HepG2 (cell line): ENCODE data around the gene OR10AG1. TPM values are rescaled to one million over a fixed set of nuclear protein-coding genes. Genes with fewer than 3 reads are reported as not detected.

Experiments
- ATAC-seq: fragments of 200-7000 bp; cut with Tn5 transposase; 3 replicates; pipeline ENCODE4 v1.9.1; 2020; ENCODE audit warnings: mild to moderate bottlenecking, moderate library complexity
- BruUV-seq: library from RNA; stranded (reverse); fragments of 400-500 nt; replicated peaks from 2 replicates; lab custom pipeline; 2021; lab: Mats Ljungman, UMichigan
- CTCF ChIA-PET: fragments of 300-600 bp; formaldehyde crosslinking; extraction: SDS; loops from one replicate; lab custom pipeline; 2021; ENCODE audit warnings: low total read pairs, inconsistent platforms, low intra/inter-chr PET ratio; lab: Yijun Ruan, JAX
- POLR2A ChIA-PET: fragments of 350-600 bp; sonication (Branson Sonifier 250); formaldehyde crosslinking; loops from one replicate; lab custom pipeline; 2020; ENCODE audit warnings: antibody characterized with exemption, inconsistent platforms; lab: Yijun Ruan, JAX
- DNase-seq: peaks from one replicate; pipeline ENCODE4 v3.0.0-alpha.2; 2015; ENCODE audit warnings: low spot score
- FAIRE-seq: peaks from 3 replicates; lab custom pipeline; 2011; peaks lifted over from hg19 to GRCh38; lab: Jason Lieb, UNC
- H2AFZ ChIP-seq: one replicate; pipeline ENCODE4 v1.6.1; 2011; ENCODE audit warnings: low read length, inconsistent platforms
- H3K27ac ChIP-seq: fragments of 300-600 bp; 3 replicates; pipeline ENCODE4 v1.8.0; 2011; ENCODE audit warnings: mixed run types, mild to moderate bottlenecking, mixed read lengths, low read length, inconsistent platforms; ENCODE audit not compliant: insufficient read depth; ENCODE audit errors: extremely low read length
- H3K27me3 ChIP-seq, 2 experiments: fragments of 200-600 bp in 1 of 2; 2 replicates in 1 of 2; 3 replicates in 1 of 2; pipeline versions ENCODE4 v1.6.0 to v1.8.0; 2011; ENCODE audit warnings: low read length in 2 of 2, mild to moderate bottlenecking in 2 of 2, moderate library complexity in 2 of 2, inconsistent platforms in 1 of 2; ENCODE audit not compliant: insufficient read depth in 2 of 2, control insufficient read depth in 1 of 2
- H3K36me3 ChIP-seq, 2 experiments: fragments of 200-600 bp in 1 of 2; replicated peaks in 1 of 2; 2 replicates in 1 of 2; 3 replicates in 1 of 2; pipeline versions ENCODE4 v1.5.1 to v1.8.0; 2011; ENCODE audit warnings: low read length in 2 of 2, inconsistent platforms in 1 of 2; ENCODE audit not compliant: insufficient read depth in 2 of 2, control insufficient read depth in 1 of 2
- H3K4me1 ChIP-seq: 2 replicates; pipeline ENCODE4 v1.5.1; 2012; ENCODE audit warnings: low read length, inconsistent platforms; ENCODE audit not compliant: insufficient read depth
- H3K4me2 ChIP-seq: 2 replicates; pipeline ENCODE4 v1.6.0; 2011; ENCODE audit warnings: low read depth, low read length, inconsistent platforms
- H3K4me3 ChIP-seq, 3 experiments: fragments of 200-600 bp in 1 of 3; sonication (generic), shearing (Covaris generic) in 1 of 3; replicated peaks in 1 of 3; 2 replicates each; pipeline ENCODE4 v1.5.1; 2011 to 2016; ENCODE audit warnings: low read length in 3 of 3, inconsistent platforms in 2 of 3, low read depth in 2 of 3, mild to moderate bottlenecking in 2 of 3, control low read depth in 1 of 3, mixed read lengths in 1 of 3; ENCODE audit not compliant: insufficient read depth in 1 of 3
- H3K79me2 ChIP-seq: one replicate; pipeline ENCODE4 v1.6.1; 2011; ENCODE audit warnings: low read length, inconsistent platforms; ENCODE audit not compliant: insufficient read depth
- H3K9ac ChIP-seq: 2 replicates; pipeline ENCODE4 v1.6.0; 2011; ENCODE audit warnings: mild to moderate bottlenecking, low read depth, low read length, inconsistent platforms; ENCODE audit not compliant: insufficient read depth
- H3K9me3 ChIP-seq: 2 replicates; pipeline ENCODE4 v1.5.1; 2012; ENCODE audit warnings: mild to moderate bottlenecking, low read length
- H4K20me1 ChIP-seq: 2 replicates; pipeline ENCODE4 v1.6.0; 2011; ENCODE audit warnings: inconsistent platforms, mild to moderate bottlenecking, low read length, moderate library complexity; ENCODE audit not compliant: insufficient read depth
- DNMT3B ChIP-seq: conservative IDR thresholded peaks from 2 replicates; pipeline ENCODE4 v1.6.1; 2016; ENCODE audit warnings: missing biosample characterization, control low read depth
- HMG20B ChIP-seq: conservative IDR thresholded peaks from 2 replicates; pipeline ENCODE4 v1.6.1; 2016; ENCODE audit warnings: missing genetic modification reagents, missing compliant biosample characterization
- MEF2D ChIP-seq: sonication (generic); formaldehyde crosslinking; IDR thresholded peaks from 2 replicates; pipeline ENCODE4 v1.5.1; 2020; ENCODE audit warnings: mild to moderate bottlenecking, missing genetic modification reagents
- RXRB ChIP-seq: IDR thresholded peaks from 2 replicates; pipeline ENCODE4 v1.6.1; 2016; ENCODE audit warnings: borderline replicate concordance, missing genetic modification reagents, missing compliant biosample characterization
- SIX1 ChIP-seq: sonication (generic); formaldehyde crosslinking; IDR thresholded peaks from 2 replicates; pipeline ENCODE4 v1.4.0; 2020; ENCODE audit warnings: missing genetic modification reagents, borderline replicate concordance
- SKI ChIP-seq: fragments of 450-650 bp; IDR thresholded peaks from one replicate; pipeline ENCODE4 v1.6.1; 2018; ENCODE audit warnings: mild to moderate bottlenecking; ENCODE audit not compliant: partially characterized antibody
- TCF7L2 ChIP-seq: IDR thresholded peaks from 2 replicates; pipeline ENCODE4 v1.6.1; 2011; ENCODE audit warnings: mild to moderate bottlenecking, low read depth, low read length, moderate library complexity
- ZEB1 ChIP-seq: IDR thresholded peaks from 2 replicates; pipeline ENCODE4 v1.6.1; 2012; ENCODE audit warnings: mild to moderate bottlenecking, low read depth, inconsistent platforms; ENCODE audit not compliant: insufficient replicate concordance
- ZNF280B ChIP-seq: sonication (generic); formaldehyde crosslinking; IDR thresholded peaks from 2 replicates; pipeline ENCODE4 v1.5.0; 2020; ENCODE audit warnings: missing genetic modification reagents, mild to moderate bottlenecking, borderline replicate concordance
- ZNF761 ChIP-seq: sonication (generic); formaldehyde crosslinking; conservative IDR thresholded peaks from 2 replicates; pipeline ENCODE4 v1.4.0; 2020; ENCODE audit warnings: mild to moderate bottlenecking, missing genetic modification reagents
- whole genome bisulfite sequencing: methylation state at CpG from one replicate; pipeline ENCODE4 v1.1.6; 2017; ENCODE audit warnings: low lambda C conversion rate; 5-methylcytosine and 5-hydroxymethylcytosine counted together
- in situ Hi-C: cut with HindIII; loops from 2 replicates; pipeline ENCODE4 v1.10.0; 2017; ENCODE audit warnings: low pct_unique_long_range_greater_than_20kb; ENCODE audit not compliant: extremely low pct_ligation_motif_present
- intact Hi-C: fragments of 100-400 bp; cut with micrococcal nuclease; formaldehyde crosslinking; loops from one replicate; pipeline ENCODE4 v1.10.0; 2022; ENCODE audit not compliant: unreplicated experiment
- polyA plus RNA-seq, 8 experiments: library from polyadenylated mRNA; depleted of rRNA in 3 of 8; stranded (reverse) in 7 of 8; unstranded in 1 of 8; fragments of >200 nt; fragmentation: Illumina TruSeq in 4 of 8; extraction: Trizol in 4 of 8; gene quantifications; 2 replicates each; pipeline versions ENCODE4 v1.2.1 to v1.2.3, GENCODE V29; 2011 to 2016; ENCODE audit warnings: low read depth in 4 of 8, missing spikeins in 1 of 8, mixed read lengths in 1 of 8; ENCODE audit not compliant: insufficient read depth in 1 of 8
- total RNA-seq, 5 experiments: library from RNA; depleted of rRNA; stranded (reverse); fragments of >200 nt; fragmentation: Illumina TruSeq; extraction: Trizol; gene quantifications; 2 replicates each; pipeline ENCODE4 v1.2.3, GENCODE V29; 2016; ENCODE audit warnings: low read depth in 1 of 5

OR10AG1 gene
- total and polyA plus RNA-seq, 2 of the 13 experiments (the other 11 are each of a cell fraction or from before 2014, with no cell fraction given) = not detected

- H3K27ac ChIP-seq = no peak overlapping the region
- FAIRE-seq = no peak
- no peaks in the 10 kb centered on the region for H4K20me1 ChIP-seq
- H3K79me2 ChIP-seq = no peaks in the 10 kb centered on the region
- no TSS peak for BruUV-seq
- in situ Hi-C loops = no loop called here
- peaks cover 23% of the 10 kb centered on the region; the same call in 1 of the 2 replicates for H3K9me3 ChIP-seq
- no peaks in the 10 kb centered on the region for H3K27me3 ChIP-seq
- TF ChIP-seq MEF2D (no peak), DNMT3B (CRISPR knock-in tag) (no peak), ZNF280B (CRISPR knock-in tag) (no peak), HMG20B (no peak), ZEB1 (no peak), ZNF761 (CRISPR knock-in tag) (no peak), SIX1 (CRISPR knock-in tag) (no peak), RXRB (CRISPR knock-in tag) (no peak), SKI (no peak), TCF7L2 (no peak)
- ATAC-seq = no peak
- no peak overlapping the region for H3K4me3 ChIP-seq
- no peaks in the 10 kb centered on the region for H3K36me3 ChIP-seq
- no peaks in the 10 kb centered on the region for H3K4me1 ChIP-seq
- ChIA-PET CTCF (no interaction called here), POLR2A (no interaction called here)
- DNase-seq = no peak
- no peak overlapping the region for H2AFZ ChIP-seq
- intact Hi-C loops = no loop called here
- no peak overlapping the region for H3K9ac ChIP-seq
- H3K4me2 ChIP-seq = no peak overlapping the region
- WGBS = 0% methylated on average over 2 of the region's 2 CpGs
These were observed 44.1 kb upstream of the OR10AG1 start for GRCh38 chr11:56013805-56014204.
